OCI-LY7 (cell line): ENCODE results near the gene IDH3B. TPM values are rescaled to one million over a fixed set of nuclear protein-coding genes. Genes with fewer than 3 reads are reported as not detected.

Experiments
- BruUV-seq: library from RNA; stranded (reverse); fragments of 400-500 nt; replicated peaks from 2 replicates; lab custom pipeline; 2021; lab: Mats Ljungman, UMichigan
- CTCF ChIA-PET: fragments of 300-600 bp; sonication (Branson Sonifier 250); formaldehyde crosslinking; loops from one replicate; lab custom pipeline; 2022; ENCODE audit warnings: antibody characterized with exemption; ENCODE audit not compliant: unreplicated experiment; lab: Charles Lee
- POLR2A ChIA-PET: fragments of 300-600 bp; sonication (Branson Sonifier 250); formaldehyde crosslinking; loops from one replicate; lab custom pipeline; 2022; ENCODE audit warnings: antibody characterized with exemption; lab: Charles Lee
- DNase-seq: peaks from one replicate; pipeline ENCODE4 v3.0.0-alpha.2; 2015; ENCODE audit warnings: low spot score
- H2AFZ ChIP-seq: fragments of 200-600 bp; sonication (generic), shearing (Covaris generic); 2 replicates; pipeline ENCODE4 v1.6.1; 2014; ENCODE audit warnings: mild to moderate bottlenecking, antibody characterized with exemption, low read length, moderate library complexity
- H3K27ac ChIP-seq: fragments of 200-600 bp; sonication (generic); 2 replicates; pipeline ENCODE4 v1.5.1; 2014; ENCODE audit warnings: mixed run types, low read depth, mild to moderate bottlenecking, moderate library complexity, low read length, inconsistent platforms; ENCODE audit not compliant: poor library complexity, severe bottlenecking
- H3K36me3 ChIP-seq: fragments of 200-600 bp; sonication (generic); 2 replicates; pipeline ENCODE4 v1.6.1; 2014; ENCODE audit warnings: mild to moderate bottlenecking, antibody characterized with exemption, low read length, moderate library complexity, mixed read lengths; ENCODE audit not compliant: insufficient read depth
- H3K4me1 ChIP-seq: fragments of 200-600 bp; sonication (generic); 2 replicates; pipeline ENCODE4 v1.5.1; 2014; ENCODE audit warnings: mild to moderate bottlenecking, low read length; ENCODE audit not compliant: insufficient read depth, poor library complexity, severe bottlenecking
- H3K4me2 ChIP-seq: fragments of 200-600 bp; sonication (generic); 2 replicates; pipeline ENCODE4 v1.6.1; 2014; ENCODE audit warnings: mild to moderate bottlenecking, low read length
- H3K4me3 ChIP-seq: fragments of 200-600 bp; sonication (generic); 2 replicates; pipeline ENCODE4 v1.5.1; 2014; ENCODE audit warnings: mild to moderate bottlenecking, low read depth, low read length; ENCODE audit not compliant: poor library complexity, severe bottlenecking
- H3K79me2 ChIP-seq: fragments of 200-600 bp; sonication (generic); 2 replicates; pipeline ENCODE4 v1.6.1; 2016; ENCODE audit warnings: low read depth, mild to moderate bottlenecking, low read length, moderate library complexity, mixed read lengths; ENCODE audit not compliant: insufficient read depth
- H3K9me2 ChIP-seq: fragments of 200-600 bp; sonication (generic); 2 replicates; pipeline ENCODE4 v1.6.1; 2016; ENCODE audit warnings: mild to moderate bottlenecking, low read length, mixed read lengths; ENCODE audit not compliant: insufficient read depth
- H3K9me3 ChIP-seq: fragments of 200-600 bp; sonication (generic); 2 replicates; pipeline ENCODE4 v1.6.1; 2014; ENCODE audit warnings: mild to moderate bottlenecking, mixed run types, low read length, mixed read lengths
- H4K20me1 ChIP-seq: fragments of 200-600 bp; sonication (generic); 2 replicates; pipeline ENCODE4 v1.6.1; 2014; ENCODE audit warnings: mild to moderate bottlenecking, antibody characterized with exemption, low read length, moderate library complexity, mixed read lengths; ENCODE audit not compliant: insufficient read depth
- EZH2phosphoT487 ChIP-seq: fragments of 200-600 bp; sonication (generic); IDR thresholded peaks from 2 replicates; pipeline ENCODE4 v1.6.1; 2018; ENCODE audit warnings: low read depth, borderline replicate concordance, mild to moderate bottlenecking, mixed run types, antibody characterized with exemption, low read length, moderate library complexity, mixed read lengths
- intact Hi-C: fragments of 100-400 bp; cut with micrococcal nuclease; formaldehyde crosslinking; loops from one replicate; pipeline ENCODE4 v1.10.0; 2022; ENCODE audit not compliant: unreplicated experiment
- total RNA-seq, 2 experiments: library from RNA; depleted of rRNA in 1 of 2; stranded (reverse); fragments of >200 nt in 1 of 2; shearing (Covaris generic) in 1 of 2; gene quantifications; 2 replicates each; pipeline ENCODE4 v1.2.3, GENCODE V29; 2014 to 2022
- TF ChIP-seq, protein P1 (sequence below): fragments of 200-600 bp; sonication (generic); conservative IDR thresholded peaks from 2 replicates; pipeline ENCODE4 v1.5.1; 2014; ENCODE audit warnings: mild to moderate bottlenecking, antibody characterized with exemption, low read length, moderate library complexity, mixed read lengths

The IDH3B gene
- total RNA-seq, 2 experiments from 2014 or later: 142 to 154 TPM

DNA sequence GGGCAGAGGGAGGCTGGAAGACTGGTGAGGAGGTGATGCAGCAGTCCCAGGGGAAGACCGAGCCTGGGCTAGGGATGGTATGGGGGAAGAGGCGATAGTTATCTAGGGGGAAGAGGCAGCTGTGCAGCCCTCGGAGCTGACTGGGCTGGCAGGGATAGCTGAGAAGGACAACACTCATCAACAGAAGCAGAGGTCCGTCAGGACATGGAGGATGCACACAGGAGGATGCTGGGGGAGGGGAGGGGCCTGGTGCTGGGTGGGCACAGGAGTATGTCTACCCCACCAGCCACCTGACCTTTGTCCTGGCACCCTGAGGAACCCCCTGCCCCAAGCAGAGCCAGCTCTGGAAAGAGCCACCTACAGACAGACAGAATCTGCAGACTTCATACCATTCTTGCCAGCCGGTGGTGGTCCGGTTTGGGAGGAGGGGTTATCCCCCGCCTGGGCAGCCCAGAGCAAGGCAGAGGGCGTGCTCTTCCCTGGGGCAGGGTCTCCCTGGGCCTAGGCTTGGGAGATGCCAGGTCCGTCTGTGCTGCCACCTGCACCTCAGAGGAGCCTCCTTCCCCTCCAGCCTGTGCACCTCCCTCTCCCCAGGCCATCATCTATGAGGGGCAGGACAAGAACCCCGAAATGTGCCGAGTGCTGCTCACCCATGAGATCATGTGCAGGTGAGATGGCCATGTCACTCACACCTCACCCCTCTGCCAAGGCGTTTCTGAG is 43.5 kb upstream of the IDH3B start:
- ChIA-PET POLR2A (no interaction called here), CTCF (no interaction called here)
- no peaks in the 10 kb centered on the region for H3K9me2 ChIP-seq
- H3K4me1 ChIP-seq: no peaks in the 10 kb centered on the region
- no peak for TF ChIP-seq EZH2phosphoT487
- TF ChIP-seq, protein P1, sequence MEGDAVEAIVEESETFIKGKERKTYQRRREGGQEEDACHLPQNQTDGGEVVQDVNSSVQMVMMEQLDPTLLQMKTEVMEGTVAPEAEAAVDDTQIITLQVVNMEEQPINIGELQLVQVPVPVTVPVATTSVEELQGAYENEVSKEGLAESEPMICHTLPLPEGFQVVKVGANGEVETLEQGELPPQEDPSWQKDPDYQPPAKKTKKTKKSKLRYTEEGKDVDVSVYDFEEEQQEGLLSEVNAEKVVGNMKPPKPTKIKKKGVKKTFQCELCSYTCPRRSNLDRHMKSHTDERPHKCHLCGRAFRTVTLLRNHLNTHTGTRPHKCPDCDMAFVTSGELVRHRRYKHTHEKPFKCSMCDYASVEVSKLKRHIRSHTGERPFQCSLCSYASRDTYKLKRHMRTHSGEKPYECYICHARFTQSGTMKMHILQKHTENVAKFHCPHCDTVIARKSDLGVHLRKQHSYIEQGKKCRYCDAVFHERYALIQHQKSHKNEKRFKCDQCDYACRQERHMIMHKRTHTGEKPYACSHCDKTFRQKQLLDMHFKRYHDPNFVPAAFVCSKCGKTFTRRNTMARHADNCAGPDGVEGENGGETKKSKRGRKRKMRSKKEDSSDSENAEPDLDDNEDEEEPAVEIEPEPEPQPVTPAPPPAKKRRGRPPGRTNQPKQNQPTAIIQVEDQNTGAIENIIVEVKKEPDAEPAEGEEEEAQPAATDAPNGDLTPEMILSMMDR: no peak
- H4K20me1 ChIP-seq: no peaks in the 10 kb centered on the region
- no peak for DNase-seq
- H3K27ac ChIP-seq: no peak overlapping the region
- H2AFZ ChIP-seq: no peak overlapping the region
- BruUV-seq: no TSS peak
- H3K4me2 ChIP-seq: no peak overlapping the region
- H3K4me3 ChIP-seq: no peak overlapping the region
- H3K79me2 ChIP-seq: no peaks in the 10 kb centered on the region
- H3K9me3 ChIP-seq: no peaks in the 10 kb centered on the region
- H3K36me3 ChIP-seq: no peaks in the 10 kb centered on the region
- intact Hi-C loops: no loop called here

DNA sequence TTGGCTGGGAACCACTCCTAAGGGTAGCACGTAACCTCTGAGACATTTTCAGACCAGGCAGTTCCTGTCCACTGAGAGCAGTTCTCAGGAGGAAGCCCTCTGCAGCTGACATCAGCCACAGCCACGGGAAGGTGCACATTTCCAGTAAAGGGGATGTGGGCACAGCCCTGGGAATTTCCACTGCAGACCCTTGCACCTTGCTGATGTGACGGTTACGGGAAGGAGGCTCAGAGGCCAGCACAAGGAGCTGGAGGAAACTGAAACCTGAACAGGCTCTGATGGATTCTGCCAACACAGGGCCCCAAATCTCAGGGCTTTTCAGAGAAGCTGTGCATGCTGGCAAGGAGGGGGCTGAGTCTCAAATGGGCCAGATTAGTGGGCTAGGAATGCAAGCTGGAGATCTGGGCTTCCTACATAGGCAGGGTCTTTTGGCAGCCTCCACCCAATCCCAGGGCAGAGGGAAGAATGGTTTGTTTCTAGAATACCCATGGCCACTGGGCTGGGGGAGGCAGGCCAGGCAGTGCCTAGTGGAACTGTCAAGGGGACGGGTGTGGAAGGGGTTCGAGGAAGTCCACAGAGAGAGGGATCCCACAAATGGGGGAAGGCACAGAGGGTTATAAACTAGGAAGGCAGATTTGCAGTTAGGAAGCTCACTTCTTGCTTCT is 42.8 kb upstream of the IDH3B start:
- no peak overlapping the region for H3K4me3 ChIP-seq
- TF ChIP-seq, protein P1: no peak
- no peak for TF ChIP-seq EZH2phosphoT487
- intact Hi-C loops: no loop called here
- POLR2A ChIA-PET: no interaction called here
- no peak overlapping the region for H3K4me2 ChIP-seq
- no peaks in the 10 kb centered on the region for H3K9me3 ChIP-seq
- no peaks in the 10 kb centered on the region for H3K9me2 ChIP-seq
- H4K20me1 ChIP-seq: no peaks in the 10 kb centered on the region
- no TSS peak for BruUV-seq
- H3K27ac ChIP-seq: no peak overlapping the region
- no peak overlapping the region for H2AFZ ChIP-seq
- H3K79me2 ChIP-seq: no peaks in the 10 kb centered on the region
- no peaks in the 10 kb centered on the region for H3K36me3 ChIP-seq
- CTCF ChIA-PET: no interaction called here
- H3K4me1 ChIP-seq: no peaks in the 10 kb centered on the region
- no peak for DNase-seq
